Skin of body (tissue), 2 donors: Measurements from ENCODE around the gene ARAP2. TPM values are rescaled to one million over a fixed set of nuclear protein-coding genes. Genes with fewer than 3 reads are reported as not detected.

Source experiments
- DNase-seq: peaks from one replicate; lab custom pipeline; 2025; lab: John Stamatoyannopoulos, UW
- total RNA-seq: library from RNA; depleted of rRNA; stranded (reverse); fragments of >200 nt; gene quantifications from one replicate; pipeline ENCODE4 v1.2.3, GENCODE V29; 2014

The ARAP2 gene
- total RNA-seq, 1 donor from 2014 or later = 48.6 TPM

- no peak for DNase-seq
Measured at GRCh38 chr4:36042122-36042970, 202.0 kb downstream of the ARAP2 start.

- no peak for DNase-seq
Measured at GRCh38 chr4:36041340-36041739, 203.0 kb downstream of the ARAP2 start.

GRCh38 chr4:36039026-36039425 lies 205.3 kb downstream of the ARAP2 start:
- no peak for DNase-seq

- no peak for DNase-seq
Measured at GRCh38 chr4:36038491-36038890, 205.8 kb downstream of the ARAP2 start.

GRCh38 chr4:36037127-36037526 lies 207.2 kb downstream of the ARAP2 start:
- no peak for DNase-seq

- no peak for DNase-seq
Measured at GRCh38 chr4:36029951-36030350, 214.4 kb downstream of the ARAP2 start.

- DNase-seq = no peak
Measured at GRCh38 chr4:36027203-36027602, 217.1 kb downstream of the ARAP2 start.

GRCh38 chr4:36026348-36026880 lies 217.9 kb downstream of the ARAP2 start:
- no peak for DNase-seq

GRCh38 chr4:36024901-36025660 lies 219.2 kb downstream of the ARAP2 start:
- no peak for DNase-seq

GRCh38 chr4:36020351-36020750 lies 224.0 kb downstream of the ARAP2 start:
- no peak for DNase-seq

Other genes with a start within 250 kb of the ARAP2 start
- 0.39 TPM for gene DTHD1, start 37.1 kb upstream of the ARAP2 start, total RNA-seq